Esophagus squamous epithelium (tissue), 4 donors: ENCODE measurements around the gene ADRA1B.

Experiments
- CTCF ChIP-seq, 6 experiments: fragments of 450-650 bp in 4 of 6; fragments of 200-600 bp in 2 of 6; sonication (generic) in 2 of 6; IDR thresholded peaks; one replicate each; pipeline ENCODE4 v1.5.1; 2016 to 2019; ENCODE audit warnings: antibody characterized with exemption in 6 of 6, mild to moderate bottlenecking in 4 of 6, moderate library complexity in 4 of 6
- POLR2A ChIP-seq, 4 donors: fragments of 450-650 bp; IDR thresholded peaks; one replicate each; pipeline ENCODE4 v1.6.1; 2017; ENCODE audit warnings: antibody characterized with exemption in 4 of 4, mild to moderate bottlenecking in 4 of 4, moderate library complexity in 3 of 4

GRCh38 chr5:159971931-159972461 is 55.7 kb downstream of the ADRA1B start:
- no peak for TF ChIP-seq CTCF (IDR thresholded peaks at IDR 0.05)
- no peak for TF ChIP-seq POLR2A (IDR thresholded peaks at IDR 0.05)
